Hepatic stellate cell (primary cell): Measurements from ENCODE around the gene SLC35C1.
A peak's percentile ranks its signal among the peaks of the same experiment; 100 is the strongest.

Experiments
- DNase-seq: peaks from one replicate; pipeline ENCODE4 v3.0.0; 2011; ENCODE audit warnings: low spot score

Gene SLC35C1

GRCh38 chr11:45804761-45805304 lies at the start of gene SLC35C1:
Gene SLC35C1 (plus strand): TSS chr11:45805149. CDS start chr11:45805802, 653 bp downstream.
- DNase-seq = peak; percentile 95

GRCh38 chr11:45755281-45755859 lies 49.6 kb upstream of the SLC35C1 start:
- DNase-seq = no peak

- DNase-seq = no peak
Observed at GRCh38 chr11:45756384-45757010, 48.5 kb upstream of the SLC35C1 start.

- no peak for DNase-seq
Observed at GRCh38 chr11:45757672-45758071, 47.3 kb upstream of the SLC35C1 start.

GRCh38 chr11:45761659-45762058 lies 43.3 kb upstream of the SLC35C1 start:
- no peak for DNase-seq

GRCh38 chr11:45765107-45765668 lies 39.8 kb upstream of the SLC35C1 start:
- no peak for DNase-seq

GRCh38 chr11:45765836-45766235 lies 39.1 kb upstream of the SLC35C1 start:
- DNase-seq = no peak

- no peak for DNase-seq
Observed at GRCh38 chr11:45766469-45766868, 38.5 kb upstream of the SLC35C1 start.

- DNase-seq = no peak
Observed at GRCh38 chr11:45768486-45768885, 36.5 kb upstream of the SLC35C1 start.

- no peak for DNase-seq
Observed at GRCh38 chr11:45769960-45770359, 35.0 kb upstream of the SLC35C1 start.

GRCh38 chr11:45771193-45771565 lies 33.8 kb upstream of the SLC35C1 start:
- peak; percentile 67 for DNase-seq

- DNase-seq = peak; percentile 92
Observed at GRCh38 chr11:45771566-45772448, 33.1 kb upstream of the SLC35C1 start.

GRCh38 chr11:45772449-45772774 lies 32.5 kb upstream of the SLC35C1 start:
- DNase-seq = no peak

- DNase-seq = no peak
Observed at GRCh38 chr11:45772986-45773785, 31.8 kb upstream of the SLC35C1 start.

GRCh38 chr11:45773786-45774655 lies 30.9 kb upstream of the SLC35C1 start:
- no peak for DNase-seq

- DNase-seq = no peak
Observed at GRCh38 chr11:45774786-45775185, 30.2 kb upstream of the SLC35C1 start.

- no peak for DNase-seq
Observed at GRCh38 chr11:45777127-45777969, 27.6 kb upstream of the SLC35C1 start.

GRCh38 chr11:45778341-45778740 lies 26.6 kb upstream of the SLC35C1 start:
- DNase-seq = no peak

- no peak for DNase-seq
Observed at GRCh38 chr11:45779602-45780001, 25.3 kb upstream of the SLC35C1 start.

- no peak for DNase-seq
Observed at GRCh38 chr11:45786272-45786671, 18.7 kb upstream of the SLC35C1 start.
